Effector CD8-positive, alpha-beta T cell (primary cell): Measurements from ENCODE around the gene IL18BP.

Experiments used
- DNase-seq: peaks from one replicate; lab custom pipeline; 2025; lab: John Stamatoyannopoulos, UW

The IL18BP gene

GRCh38 chr11:72012897-72013721 is 14.4 kb downstream of the IL18BP start:
- DNase-seq, result no peak

DNA sequence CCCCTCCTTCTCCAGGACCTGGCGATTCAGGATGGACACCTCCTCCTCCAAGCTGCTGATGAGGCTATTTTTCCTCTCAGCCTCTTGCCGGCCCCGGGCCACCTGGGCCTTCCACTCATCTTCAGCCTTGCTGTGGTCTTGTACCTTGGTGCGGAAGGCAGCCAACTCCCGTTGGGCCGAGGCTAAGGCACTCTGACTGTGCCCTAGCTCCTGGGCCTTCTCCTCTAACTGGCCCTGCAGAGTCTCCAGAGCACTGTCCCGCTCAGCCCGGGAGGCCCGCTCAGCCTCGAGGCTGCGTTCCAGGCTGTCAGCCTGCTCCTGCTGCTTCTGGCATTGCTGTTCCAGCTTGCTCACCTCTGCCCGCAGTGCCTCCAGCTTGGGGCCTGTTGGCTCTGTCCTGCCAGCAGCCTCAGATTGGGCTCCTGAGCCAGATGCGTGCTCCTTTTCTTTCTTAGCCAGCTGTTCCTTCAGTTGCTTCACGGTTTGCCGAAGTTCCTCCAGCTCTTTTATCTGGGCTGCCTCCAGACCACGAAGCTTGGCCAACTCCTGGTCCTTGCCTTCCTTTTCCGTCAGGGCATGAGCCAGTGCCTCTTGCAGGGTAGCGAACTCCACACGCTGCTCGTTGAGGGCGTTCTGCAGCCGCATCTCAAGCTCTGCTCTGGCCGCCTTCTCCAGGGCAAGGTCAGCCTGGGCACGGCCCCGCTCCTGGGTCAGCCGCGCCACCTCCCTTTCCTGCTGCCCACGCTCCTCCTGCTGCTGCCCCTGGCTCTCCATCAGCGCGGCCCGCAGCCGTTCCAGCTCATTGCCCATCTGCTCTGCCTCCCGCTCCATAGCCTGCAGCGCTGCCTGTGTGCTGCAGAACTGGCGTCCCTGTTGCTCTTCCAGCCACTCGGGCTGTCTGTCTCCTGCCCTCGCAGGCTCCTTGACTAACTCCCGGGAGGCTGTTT is 15.3 kb downstream of the IL18BP start:
- DNase-seq, result no peak

DNA sequence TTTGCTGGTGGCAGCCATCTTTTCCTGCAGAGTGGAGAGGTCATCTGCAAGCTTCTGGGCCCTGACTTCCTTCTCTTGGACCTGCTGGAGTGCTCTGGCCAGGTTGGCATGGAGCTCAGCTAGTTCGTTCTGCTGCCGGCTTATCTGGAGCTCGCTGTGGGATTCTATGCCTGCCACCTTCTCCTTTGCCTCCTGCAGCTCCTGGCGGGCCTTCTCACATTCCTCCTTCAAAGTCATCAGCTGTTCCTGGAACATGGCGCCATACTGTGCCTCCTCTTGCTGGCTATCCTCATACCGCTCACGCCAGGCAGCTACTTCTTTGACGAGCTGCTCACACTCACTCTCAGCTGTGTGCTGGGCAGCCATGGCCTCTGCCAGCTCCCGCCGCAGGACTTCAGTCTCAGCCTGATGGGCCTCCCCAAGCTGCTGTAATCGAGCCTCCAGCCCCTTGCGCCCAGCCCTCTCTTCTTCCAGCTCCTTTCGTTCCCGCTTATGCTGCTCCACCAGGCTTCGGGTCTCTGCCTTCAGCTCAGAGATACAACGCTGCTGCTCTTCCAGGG is 16.1 kb downstream of the IL18BP start:
- no peak for DNase-seq

DNA sequence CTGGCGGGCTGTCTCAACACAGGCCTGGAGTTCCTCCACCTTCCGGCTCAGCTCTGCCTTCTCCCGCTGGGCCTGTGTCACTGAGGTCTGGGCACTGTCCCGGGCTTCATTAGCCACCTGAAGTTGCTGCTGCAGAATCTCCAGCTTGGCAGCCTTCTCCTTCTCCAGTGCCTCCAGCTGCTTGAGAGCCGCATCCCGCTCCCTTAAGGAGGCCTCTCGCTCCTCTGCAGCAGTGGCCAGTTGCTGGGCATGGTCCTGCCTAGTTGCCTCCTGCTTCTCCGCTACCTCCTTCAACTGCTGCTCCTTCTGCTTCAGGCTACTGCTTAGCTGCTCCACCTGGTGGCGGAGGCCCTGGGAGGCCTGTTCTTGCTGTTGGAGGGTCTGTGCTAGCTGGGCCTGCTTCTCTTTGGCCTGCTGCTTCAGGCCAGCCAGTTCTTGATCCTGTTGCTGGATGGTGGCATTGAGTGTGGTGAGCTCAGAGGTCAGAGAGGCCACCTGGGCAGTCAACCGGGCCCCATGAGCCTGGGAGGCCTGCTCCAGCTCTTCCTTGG is 16.9 kb downstream of the IL18BP start:
- no peak for DNase-seq

GRCh38 chr11:72018171-72018570 is 19.5 kb downstream of the IL18BP start:
- DNase-seq, result no peak

GRCh38 chr11:72023335-72023734 is 24.6 kb downstream of the IL18BP start:
- no peak for DNase-seq

DNA sequence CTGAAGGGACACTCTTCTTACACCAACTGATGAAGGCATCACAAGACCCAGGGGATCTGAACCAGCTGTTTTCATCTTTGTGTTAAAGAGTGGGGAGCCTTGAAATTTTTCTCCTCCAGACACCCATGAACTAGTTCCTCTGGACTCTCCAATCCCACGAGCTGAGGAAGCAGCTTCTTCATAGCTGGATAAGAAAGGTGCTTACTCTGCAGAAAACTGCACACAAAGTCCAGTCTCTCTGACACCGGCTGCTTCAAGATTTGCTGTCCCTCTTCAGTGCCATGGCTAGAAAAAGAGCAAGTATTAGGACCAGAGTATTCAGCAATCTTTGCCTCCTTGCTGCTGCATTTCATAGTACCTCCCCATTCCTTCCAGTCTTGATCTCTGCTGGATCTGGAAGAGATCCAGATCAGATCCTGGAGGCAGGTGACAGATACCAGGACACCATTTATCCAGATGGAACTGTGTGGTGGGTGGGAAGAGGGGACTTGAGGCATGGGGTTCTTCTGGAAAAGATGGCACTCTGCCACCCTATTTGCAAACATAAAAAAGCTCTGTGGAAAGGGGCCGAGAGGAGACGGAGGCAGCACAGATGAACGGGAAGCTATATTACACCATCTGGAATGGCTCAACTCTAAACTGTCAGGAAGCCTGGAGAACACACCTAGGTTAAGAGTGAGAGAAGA is 25.5 kb downstream of the IL18BP start:
- no peak for DNase-seq

DNA sequence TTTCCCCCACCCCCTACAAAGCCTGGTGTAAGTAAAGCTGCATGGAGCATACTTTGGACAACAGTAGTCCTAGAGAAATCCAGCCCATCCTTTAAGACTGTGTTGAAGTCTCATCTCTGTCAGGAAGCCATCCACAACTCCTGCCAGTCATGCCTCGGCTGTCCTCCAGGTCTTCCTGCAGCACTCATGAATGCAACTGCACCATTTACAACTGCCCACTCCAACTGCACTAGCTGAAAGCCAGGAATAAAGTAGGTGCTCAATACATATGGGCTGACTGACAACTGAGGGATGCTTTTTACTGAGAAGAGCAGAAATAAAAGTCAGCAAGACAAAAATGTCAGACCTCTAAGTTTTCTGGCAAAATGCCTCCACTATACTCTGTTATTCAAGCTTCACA is 27.4 kb downstream of the IL18BP start:
- no peak for DNase-seq

- no peak for DNase-seq
Measured at GRCh38 chr11:72030472-72031045, 31.9 kb downstream of the IL18BP start.

DNA sequence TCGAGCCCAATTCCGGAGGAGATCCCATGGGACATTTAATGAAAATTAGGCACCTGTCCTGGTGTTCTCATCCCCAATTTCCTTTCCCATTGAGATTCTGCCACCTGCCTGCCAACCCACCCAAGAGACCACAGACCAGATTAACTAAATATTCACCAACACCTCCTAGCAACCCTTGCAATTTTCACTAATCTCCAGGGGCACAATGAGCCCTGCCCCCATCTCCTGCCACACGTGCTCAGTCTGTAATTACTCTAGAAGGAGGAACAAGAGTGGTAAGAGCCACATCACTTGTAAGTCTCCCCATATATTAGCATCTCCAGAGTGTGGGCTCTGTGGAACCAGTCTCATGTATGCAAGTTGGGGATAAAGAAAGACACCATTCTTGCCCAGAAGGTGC is 38.0 kb downstream of the IL18BP start:
- DNase-seq, result no peak

DNA sequence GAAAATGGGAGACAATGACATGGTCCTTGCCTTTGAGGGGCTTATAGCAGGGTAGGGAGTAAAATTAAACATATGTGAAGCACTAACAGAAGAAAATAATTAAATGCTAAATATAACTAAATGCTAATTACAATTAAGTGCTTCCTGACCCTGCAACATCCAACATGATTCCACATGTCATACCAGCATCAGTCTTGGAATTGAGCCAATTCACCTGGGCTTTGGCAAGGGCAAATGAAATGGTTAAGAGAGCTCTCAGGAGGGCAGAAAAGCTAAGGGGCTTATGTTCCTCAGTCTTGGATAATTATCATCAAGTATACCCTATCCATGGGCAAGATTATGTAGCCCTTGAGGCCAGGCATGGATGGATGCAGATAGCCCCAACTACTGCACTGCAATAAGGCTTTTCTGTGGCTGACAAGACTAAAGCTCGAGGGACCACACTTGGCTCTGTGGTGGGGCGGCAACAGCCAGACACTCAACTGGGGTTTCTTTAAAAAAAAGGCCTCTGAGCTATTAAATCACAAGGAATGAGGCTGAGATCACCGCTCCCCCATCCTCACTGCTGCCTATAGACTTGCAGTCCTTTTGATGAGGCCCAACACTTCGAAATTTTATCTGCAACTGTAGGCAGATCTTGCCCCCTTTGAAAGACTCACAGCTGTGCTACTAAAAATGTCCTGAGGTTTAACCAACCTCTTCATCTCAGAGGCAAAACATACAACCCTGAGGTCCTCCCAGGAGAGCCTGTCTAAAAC is 39.0 kb downstream of the IL18BP start:
- DNase-seq, result no peak

DNA sequence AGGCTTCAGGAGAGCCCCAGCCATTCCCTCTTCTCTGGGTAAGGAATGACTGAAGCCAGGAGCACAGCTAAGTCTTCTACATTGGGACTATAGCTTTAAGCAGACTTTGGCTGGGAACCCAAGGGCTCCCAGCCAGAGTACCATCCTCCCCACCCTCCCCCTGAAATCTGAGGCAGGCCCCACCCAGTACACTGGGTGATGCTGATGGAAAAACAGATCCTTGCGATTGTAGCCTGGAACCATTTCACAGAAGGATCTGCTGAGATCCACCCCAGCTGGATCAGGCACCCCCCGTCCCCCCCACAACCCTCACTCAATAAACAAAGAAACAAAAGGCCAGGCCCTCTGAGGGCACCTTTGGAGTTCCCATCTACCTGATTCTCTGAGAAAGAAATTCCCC is 39.8 kb downstream of the IL18BP start:
- DNase-seq, result no peak

- DNase-seq, result no peak
Measured at GRCh38 chr11:72039031-72039855, 40.5 kb downstream of the IL18BP start.

GRCh38 chr11:72039856-72040401 is 41.2 kb downstream of the IL18BP start:
- DNase-seq, result no peak

- peak; percentile 74 for DNase-seq
Measured at GRCh38 chr11:72040491-72041363, 42.0 kb downstream of the IL18BP start.

DNA sequence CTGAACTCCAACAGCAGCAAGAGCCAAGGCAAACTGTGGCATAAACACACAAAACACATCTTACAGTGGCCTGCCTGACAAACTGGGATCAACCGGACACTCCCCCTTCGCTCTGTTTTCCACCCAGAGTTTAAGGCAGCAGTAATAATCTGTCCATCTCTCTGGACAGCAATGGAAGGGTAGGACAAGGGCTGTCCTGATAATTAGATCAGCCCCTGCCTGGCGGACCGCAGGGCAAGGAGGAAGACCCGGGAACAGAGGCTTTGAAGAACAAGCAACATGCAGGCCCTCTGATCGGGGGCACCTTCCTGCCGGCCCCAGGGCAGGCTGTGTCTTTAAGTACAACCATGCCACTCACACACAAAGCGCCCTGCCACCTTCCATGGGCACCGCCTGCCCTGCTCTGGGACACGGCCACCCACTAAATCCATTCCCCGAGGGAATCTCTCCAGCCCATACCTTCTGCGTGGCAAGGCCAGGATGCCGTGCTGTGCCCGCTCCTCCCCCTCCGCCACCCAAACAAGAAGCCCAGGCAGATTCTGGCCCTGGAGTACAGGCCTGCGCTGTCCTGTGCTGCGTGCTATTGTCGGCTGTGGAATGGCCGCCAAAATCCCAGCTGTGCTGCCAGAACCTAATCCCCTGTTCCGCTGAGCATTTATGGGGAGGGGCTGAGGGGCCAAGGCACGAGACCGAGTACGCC is 42.8 kb downstream of the IL18BP start:
- peak; percentile 29 for DNase-seq

GRCh38 chr11:72042064-72042745 is 43.5 kb downstream of the IL18BP start:
- DNase-seq, result no peak
